ENCODE measurements around the gene BOLA2B. TPM values are rescaled to one million over a fixed set of nuclear protein-coding genes. Genes with fewer than 3 reads are reported as not detected.

Gene BOLA2B
- total RNA-seq, 3 donors from 2014 or later, result 67.8 to 187 (median 152) TPM

GRCh38 chr16:30157214-30157613, 36.3 kb downstream of the BOLA2B start:
- H3K4me1 ChIP-seq (ENCODE audit: low read depth), result no peaks in the 10 kb centered on the region
- intact Hi-C loops (cut with DNase I, micrococcal nuclease), result no loop called here
- no peak for DNase-seq

GRCh38 chr16:30155188-30155587, 38.3 kb downstream of the BOLA2B start:
- DNase-seq (no peak), ATAC-seq (no peak)
- Histone ChIP-seq H3K4me1 (ENCODE audit: low read depth) (no peaks in the 10 kb centered on the region), H3K36me3 (ENCODE audit: low read depth) (no peaks in the 10 kb centered on the region), H3K9me3 (no peaks in the 10 kb centered on the region), H3K4me3 (no peak overlapping the region)
- intact Hi-C loops (cut with DNase I, micrococcal nuclease), result no loop called here
- TF ChIP-seq CTCF (IDR thresholded peaks at IDR 0.05), result no peak

More at GRCh38 chr16:30157214-30157613, 36.3 kb downstream of the BOLA2B start:
- Histone ChIP-seq H3K9me3 (no peaks in the 10 kb centered on the region), H3K36me3 (ENCODE audit: low read depth) (no peaks in the 10 kb centered on the region), H3K4me3 (no peak overlapping the region)
- ATAC-seq, result no peak
- TF ChIP-seq CTCF (IDR thresholded peaks at IDR 0.05), result no peak

- Histone ChIP-seq H3K36me3 (ENCODE audit: low read depth) (no peaks in the 10 kb centered on the region), H3K4me3 (no peak overlapping the region), H3K4me1 (ENCODE audit: low read depth) (no peaks in the 10 kb centered on the region), H3K9me3 (peaks cover 9% of the 10 kb centered on the region)
- no peak for TF ChIP-seq CTCF (IDR thresholded peaks at IDR 0.05)
- DNase-seq, result peak in 1 of 3 donors; percentile 2
- intact Hi-C loops (cut with DNase I, micrococcal nuclease), result no loop called here
- ATAC-seq, result no peak
Measured at GRCh38 chr16:30152517-30152916, 40.9 kb downstream of the BOLA2B start.

- H3K36me3 ChIP-seq (ENCODE audit: low read depth), result no peaks in the 10 kb centered on the region
- no peak for DNase-seq
- H3K4me1 ChIP-seq (ENCODE audit: low read depth), result no peaks in the 10 kb centered on the region
- H3K9me3 ChIP-seq, result peaks cover 9% of the 10 kb centered on the region
- ATAC-seq, result no peak
- intact Hi-C loops (cut with DNase I, micrococcal nuclease), result no loop called here
- TF ChIP-seq CTCF (IDR thresholded peaks at IDR 0.05), result no peak
- no peak overlapping the region for H3K4me3 ChIP-seq
Measured at GRCh38 chr16:30151091-30151490, 42.4 kb downstream of the BOLA2B start.

GRCh38 chr16:30149250-30149930, 44.1 kb downstream of the BOLA2B start:
- Histone ChIP-seq H3K36me3 (ENCODE audit: low read depth) (no peaks in the 10 kb centered on the region), H3K9me3 (peaks cover 9% of the 10 kb centered on the region), H3K4me1 (ENCODE audit: low read depth) (no peaks in the 10 kb centered on the region), H3K4me3 (no peak overlapping the region)
- ATAC-seq, result no peak
- intact Hi-C loops (cut with DNase I, micrococcal nuclease), result no loop called here
- DNase-seq, result peak in 1 of 3 donors; percentile 4
- no peak for TF ChIP-seq CTCF (IDR thresholded peaks at IDR 0.05)
